Gastrocnemius medialis (tissue), 4 donors: ENCODE measurements around the gene PTCRA. TPM values are rescaled to one million over a fixed set of nuclear protein-coding genes. Genes with fewer than 3 reads are reported as not detected.

Experiments
- ATAC-seq, 2 donors: fragments of 150-250 bp; one replicate each; pipeline ENCODE4 v1.9.1; 2016
- DNase-seq, 2 donors: peaks; one replicate each; pipeline ENCODE4 v3.0.0-alpha.2; 2019
- H3K27ac ChIP-seq, 4 donors: fragments of 200-600 bp; sonication (generic); 1 replicate in 1 of 4; 2 replicates in 3 of 4; pipeline ENCODE4 v1.5.1; 2016 to 2018; ENCODE audit warnings: mild to moderate bottlenecking in 2 of 4, moderate library complexity in 1 of 4
- H3K27me3 ChIP-seq, 3 donors: fragments of 200-600 bp; sonication (generic) in 2 of 3; 1 replicate in 1 of 3; 2 replicates in 2 of 3; pipeline versions ENCODE4 v1.5.1 to v1.6.0; 2016 to 2019; ENCODE audit warnings: mild to moderate bottlenecking in 1 of 3, moderate library complexity in 1 of 3
- H3K36me3 ChIP-seq, 2 donors: fragments of 200-600 bp; sonication (generic) in 1 of 2; one replicate each; pipeline ENCODE4 v1.5.1; 2017 to 2018
- H3K4me1 ChIP-seq, 2 donors: fragments of 200-600 bp; sonication (generic) in 1 of 2; one replicate each; pipeline ENCODE4 v1.5.1; 2016 to 2017; ENCODE audit warnings: mild to moderate bottlenecking in 2 of 2
- H3K4me3 ChIP-seq, 4 donors: fragments of 200-600 bp; sonication (generic) in 3 of 4; 1 replicate in 1 of 4; 2 replicates in 3 of 4; pipeline ENCODE4 v1.5.1; 2016 to 2019; ENCODE audit warnings: mild to moderate bottlenecking in 2 of 4
- H3K9me3 ChIP-seq, 3 donors: fragments of 200-600 bp; sonication (generic) in 2 of 3; 1 replicate in 1 of 3; 2 replicates in 2 of 3; pipeline ENCODE4 v1.5.1; 2016 to 2019
- POLR2A ChIP-seq, 2 donors: fragments of 450-650 bp; IDR thresholded peaks; one replicate each; pipeline ENCODE4 v1.6.1; 2017; ENCODE audit warnings: antibody characterized with exemption in 2 of 2, mild to moderate bottlenecking in 2 of 2, moderate library complexity in 2 of 2
- in situ Hi-C, 4 donors: fragments of 200-750 bp; cut with MboI; loops; one replicate each; pipeline versions ENCODE4 v1.15.0 to v1.8.0; 2017; ENCODE audit warnings: low sequenced_read_pairs in 4 of 4
- intact Hi-C: fragments of 100-400 bp; cut with DNase I; formaldehyde crosslinking; loops from one replicate; pipeline ENCODE4 v1.15.1; 2023; ENCODE audit warnings: low total_unique reads
- total RNA-seq, 4 donors: library from RNA; depleted of rRNA; stranded (reverse); fragments of >200 nt; gene quantifications; one replicate each; pipeline versions ENCODE4 v1.1.0 to v1.2.3, GENCODE V29; 2016

PTCRA gene
- total RNA-seq, 4 donors from 2014 or later, result not detected

- in situ Hi-C loops, result no loop called here
- intact Hi-C loops, result loop anchor here (5.0 kb wide), 1 partner anchor 78 kb away; no protein-coding TSS in a partner anchor
- Histone ChIP-seq H3K4me1 (peaks cover 21 to 23% of the 10 kb centered on the region in 2 donors), H3K27ac (no peak overlapping the region), H3K27me3 (no peaks in the 10 kb centered on the region), H3K36me3 (no peaks in the 10 kb centered on the region), H3K9me3 (no peaks in the 10 kb centered on the region), H3K4me3 (no peak overlapping the region)
- TF ChIP-seq POLR2A (IDR thresholded peaks at IDR 0.05), result no peak
- DNase-seq (no peak), ATAC-seq (no peak)
These were observed 59.2 kb downstream of the PTCRA start for GRCh38 chr6:42974919-42975505.

Other genes with a start within 250 kb of the PTCRA start
- gene PRPH2, start 193.5 kb upstream of the PTCRA start, total RNA-seq, result 1 to 10 TPM in 2 of 4 donors, under 1 TPM in 2; 0.16 to 3.8 (median 1.8) TPM
- 10 to 100 TPM; 33.2 to 61.8 (median 45.1) TPM for gene TBCC, start 169.9 kb upstream of the PTCRA start, total RNA-seq
- gene BICRAL, start 134.0 kb upstream of the PTCRA start, total RNA-seq, result 10 to 100 TPM in 2 of 4 donors, 1 to 10 TPM in 2; 7.9 to 10.2 (median 9.7) TPM
- 10 to 100 TPM; 59.6 to 87.1 (median 65.2) TPM for gene RPL7L1, start 36.4 kb upstream of the PTCRA start, total RNA-seq
- 10 to 100 TPM in 2 of 4 donors, 1 to 10 TPM in 2; 7.1 to 13.5 (median 9.3) TPM for gene CNPY3, start 13.4 kb downstream of the PTCRA start, total RNA-seq
- 1 to 10 TPM in 1 of 4 donors, under 1 TPM in 2, not detected in 1; 0.42 to 1.1 (median 0.61) TPM for gene GNMT, start 44.7 kb downstream of the PTCRA start, total RNA-seq
- 10 to 100 TPM in 2 of 4 donors, 1 to 10 TPM in 2; 7.4 to 45.1 (median 12.6) TPM for gene PEX6, start 63.1 kb downstream of the PTCRA start, total RNA-seq
- 10 to 100 TPM; 44.3 to 68.2 (median 52.6) TPM for gene PPP2R5D, start 68.5 kb downstream of the PTCRA start, total RNA-seq
- 10 to 100 TPM; 25.0 to 33.5 (median 25.9) TPM for gene MEA1, start 97.9 kb downstream of the PTCRA start, total RNA-seq
- gene KLHDC3, start 98.2 kb downstream of the PTCRA start, total RNA-seq, result 100 to 1,000 TPM in 2 of 4 donors, 10 to 100 TPM in 2; 66.5 to 164 (median 119) TPM
- gene RRP36, start 105.6 kb downstream of the PTCRA start, total RNA-seq, result 10 to 100 TPM; 37.7 to 64.3 (median 51.0) TPM
- 10 to 100 TPM; 11.9 to 21.3 (median 15.4) TPM for gene CUL7, start 137.8 kb downstream of the PTCRA start, total RNA-seq
- 10 to 100 TPM; 34.1 to 64.9 (median 41.1) TPM for gene MRPL2, start 143.4 kb downstream of the PTCRA start, total RNA-seq
- 10 to 100 TPM; 12.2 to 19.3 (median 14.6) TPM for gene KLC4, start 143.6 kb downstream of the PTCRA start, total RNA-seq
- gene PTK7, start 160.3 kb downstream of the PTCRA start, total RNA-seq, result under 1 TPM; 0.15 to 0.64 (median 0.24) TPM